Prostate gland (tissue), 2 donors: ENCODE results near the gene ATP5PO.

ENCODE experiments used
- CTCF ChIP-seq, 4 experiments: fragments of 200-600 bp in 2 of 4; fragments of 450-650 bp in 2 of 4; sonication (generic) in 2 of 4; IDR thresholded peaks; 1 replicate in 3 of 4; 2 replicates in 1 of 4; pipeline ENCODE4 v1.5.1; 2016 to 2019; ENCODE audit warnings: antibody characterized with exemption in 4 of 4, mild to moderate bottlenecking in 2 of 4, moderate library complexity in 2 of 4
- POLR2AphosphoS5 ChIP-seq: sonication (generic); formaldehyde crosslinking; IDR thresholded peaks from one replicate; pipeline ENCODE4 v1.6.1; 2017; ENCODE audit warnings: antibody characterized with exemption

GRCh38 chr21:33895356-33895755, 20.2 kb downstream of the ATP5PO start:
- no peak for TF ChIP-seq POLR2AphosphoS5
- TF ChIP-seq CTCF (IDR thresholded peaks at IDR 0.05): no peak
